Measurements from ENCODE around the gene CGREF1.

Gene CGREF1

GRCh38 chr2:27079233-27080139, 39.4 kb downstream of the CGREF1 start:
- H3K14ac ChIP-seq (ENCODE audit: low read length), result peak overlapping the region; percentile 59
- no peak overlapping the region for H4K8ac ChIP-seq (ENCODE audit: low read depth, low read length)
- DNase-seq (ENCODE audit: low spot score), result no peak
- H3K4me2 ChIP-seq (ENCODE audit: insufficient read depth, low read length, poor library complexity, severe bottlenecking), result no peak overlapping the region
- H3K27ac ChIP-seq (replicated peaks; ENCODE audit: low read length), result no peak overlapping the region
- no peaks in the 10 kb centered on the region for H3K9me3 ChIP-seq (replicated peaks in 1 of 2; ENCODE audit: control insufficient read depth in 2 of 2, insufficient read depth in 1 of 2, low read depth in 1 of 2, low read length in 2 of 2)
- peak overlapping the region; percentile 41 for H3K4ac ChIP-seq (ENCODE audit: low read length)
- no CpG with 5 or more reads among the region's 14 CpGs for WGBS, 2 donors (ENCODE audit: extremely low coverage in 2 of 2, insufficient read length in 2 of 2, insufficient replicate concordance in 1 of 2)
- peak overlapping the region; percentile 3 for H3K23ac ChIP-seq (ENCODE audit: low read depth, low read length, poor library complexity)
- no peak overlapping the region for H3K4me3 ChIP-seq (ENCODE audit: low read length in 2 of 2)
- H3K36me3 ChIP-seq (replicated peaks in 1 of 2; ENCODE audit: control insufficient read depth in 2 of 2, insufficient read depth in 2 of 2, low read length in 2 of 2), result no peaks in the 10 kb centered on the region
- H3K27me3 ChIP-seq (ENCODE audit: control insufficient read depth in 3 of 3, insufficient read depth in 3 of 3, low read depth in 1 of 3, low read length in 3 of 3), result no peaks in the 10 kb centered on the region
- peak overlapping the region; percentile 96 for H2BK15ac ChIP-seq (ENCODE audit: low read length)
- H2BK120ac ChIP-seq (ENCODE audit: low read depth, low read length), result peak overlapping the region; percentile 84
- peaks cover 12 to 50% of the 10 kb centered on the region in 2 donors for H3K4me1 ChIP-seq (ENCODE audit: control insufficient read depth in 2 of 2, insufficient read depth in 1 of 2, low read depth in 1 of 2, low read length in 2 of 2)
- H3K79me1 ChIP-seq (ENCODE audit: low read depth, low read length), result no peaks in the 10 kb centered on the region
- no peak overlapping the region for H3K9ac ChIP-seq (ENCODE audit: low read depth, low read length, poor library complexity)
- peak overlapping the region; percentile 88 for H2AFZ ChIP-seq (ENCODE audit: low read length)
- H2BK5ac ChIP-seq (ENCODE audit: low read length), result peak overlapping the region; percentile 57
- H3K18ac ChIP-seq (ENCODE audit: low read length), result peak overlapping the region; percentile 84
- peak overlapping the region; percentile 71 for H2AK5ac ChIP-seq (ENCODE audit: low read depth, low read length)
- no peak overlapping the region for H4K91ac ChIP-seq (ENCODE audit: low read depth, low read length, poor library complexity)
- peak overlapping the region; percentile 67 for H2BK12ac ChIP-seq (ENCODE audit: low read length)

GRCh38 chr2:27078267-27079194, 40.4 kb downstream of the CGREF1 start, which contains the start of gene EMILIN1:
Gene EMILIN1 (plus strand): TSS chr2:27078615. CDS start chr2:27079066, 451 bp downstream.
- Histone ChIP-seq H4K91ac (ENCODE audit: low read depth, low read length, poor library complexity) (no peak within 1 kb of the TSS), H2BK5ac (ENCODE audit: low read length) (peak within 1 kb of the TSS; percentile 35), H3K9me3 (replicated peaks in 1 of 2; ENCODE audit: control insufficient read depth in 2 of 2, insufficient read depth in 1 of 2, low read depth in 1 of 2, low read length in 2 of 2) (no peaks in the 10 kb centered on the region), H3K27me3 (ENCODE audit: control insufficient read depth in 3 of 3, insufficient read depth in 3 of 3, low read depth in 1 of 3, low read length in 3 of 3) (no peaks in the 10 kb centered on the region), H3K27ac (replicated peaks; ENCODE audit: low read length) (peak within 1 kb of the TSS; percentile 37), H3K4me3 (ENCODE audit: low read length in 2 of 2) (no peak within 1 kb of the TSS), H2BK15ac (ENCODE audit: low read length) (peak within 1 kb of the TSS; percentile 96), H3K23ac (ENCODE audit: low read depth, low read length, poor library complexity) (peak within 1 kb of the TSS; percentile 3), H3K4me2 (ENCODE audit: insufficient read depth, low read length, poor library complexity, severe bottlenecking) (peak within 1 kb of the TSS; percentile 29), H3K79me1 (ENCODE audit: low read depth, low read length) (no peaks in the 10 kb centered on the region), H2BK120ac (ENCODE audit: low read depth, low read length) (peak within 1 kb of the TSS; percentile 84), H3K18ac (ENCODE audit: low read length) (peak within 1 kb of the TSS; percentile 84), H3K9ac (ENCODE audit: low read depth, low read length, poor library complexity) (peak within 1 kb of the TSS; percentile 39), H2AFZ (ENCODE audit: low read length) (peak within 1 kb of the TSS; percentile 88), H3K4me1 (ENCODE audit: control insufficient read depth in 2 of 2, insufficient read depth in 1 of 2, low read depth in 1 of 2, low read length in 2 of 2) (peaks cover 12 to 48% of the 10 kb centered on the region in 2 donors), H2AK5ac (ENCODE audit: low read depth, low read length) (peak within 1 kb of the TSS; percentile 71), H3K14ac (ENCODE audit: low read length) (peak within 1 kb of the TSS; percentile 59), H4K8ac (ENCODE audit: low read depth, low read length) (no peak within 1 kb of the TSS), H3K36me3 (replicated peaks in 1 of 2; ENCODE audit: control insufficient read depth in 2 of 2, insufficient read depth in 2 of 2, low read length in 2 of 2) (no peaks in the 10 kb centered on the region), H2BK12ac (ENCODE audit: low read length) (no peak within 1 kb of the TSS), H3K4ac (ENCODE audit: low read length) (peak within 1 kb of the TSS; percentile 41)
- DNase-seq (ENCODE audit: low spot score), result no peak
- no CpG with 5 or more reads among the region's 41 CpGs for WGBS, 2 donors (ENCODE audit: extremely low coverage in 2 of 2, insufficient read length in 2 of 2, insufficient replicate concordance in 1 of 2)

GRCh38 chr2:27077231-27077630, 41.7 kb downstream of the CGREF1 start:
- H3K4ac ChIP-seq (ENCODE audit: low read length), result no peak overlapping the region
- no peaks in the 10 kb centered on the region for H3K79me1 ChIP-seq (ENCODE audit: low read depth, low read length)
- no peak overlapping the region for H3K9ac ChIP-seq (ENCODE audit: low read depth, low read length, poor library complexity)
- H3K23ac ChIP-seq (ENCODE audit: low read depth, low read length, poor library complexity), result no peak overlapping the region
- H3K27ac ChIP-seq (replicated peaks; ENCODE audit: low read length), result no peak overlapping the region
- H3K4me3 ChIP-seq (ENCODE audit: low read length in 2 of 2), result no peak overlapping the region
- H2BK15ac ChIP-seq (ENCODE audit: low read length), result no peak overlapping the region
- no peak overlapping the region for H2BK120ac ChIP-seq (ENCODE audit: low read depth, low read length)
- H3K9me3 ChIP-seq (replicated peaks in 1 of 2; ENCODE audit: control insufficient read depth in 2 of 2, insufficient read depth in 1 of 2, low read depth in 1 of 2, low read length in 2 of 2), result no peaks in the 10 kb centered on the region
- no peak overlapping the region for H3K4me2 ChIP-seq (ENCODE audit: insufficient read depth, low read length, poor library complexity, severe bottlenecking)
- H3K18ac ChIP-seq (ENCODE audit: low read length), result peak overlapping the region; percentile 3
- no peak overlapping the region for H2BK5ac ChIP-seq (ENCODE audit: low read length)
- WGBS, 2 donors (ENCODE audit: extremely low coverage in 2 of 2, insufficient read length in 2 of 2, insufficient replicate concordance in 1 of 2), result no CpG with 5 or more reads among the region's 7 CpGs
- no peak overlapping the region for H3K14ac ChIP-seq (ENCODE audit: low read length)
- no peak overlapping the region for H4K8ac ChIP-seq (ENCODE audit: low read depth, low read length)
- peaks cover 17 to 54% of the 10 kb centered on the region in 2 donors for H3K4me1 ChIP-seq (ENCODE audit: control insufficient read depth in 2 of 2, insufficient read depth in 1 of 2, low read depth in 1 of 2, low read length in 2 of 2)
- no peaks in the 10 kb centered on the region for H3K27me3 ChIP-seq (ENCODE audit: control insufficient read depth in 3 of 3, insufficient read depth in 3 of 3, low read depth in 1 of 3, low read length in 3 of 3)
- DNase-seq (ENCODE audit: low spot score), result no peak
- peak overlapping the region; percentile 36 for H2AK5ac ChIP-seq (ENCODE audit: low read depth, low read length)
- H4K91ac ChIP-seq (ENCODE audit: low read depth, low read length, poor library complexity), result no peak overlapping the region
- H2BK12ac ChIP-seq (ENCODE audit: low read length), result no peak overlapping the region
- no peak overlapping the region for H2AFZ ChIP-seq (ENCODE audit: low read length)
- no peaks in the 10 kb centered on the region for H3K36me3 ChIP-seq (replicated peaks in 1 of 2; ENCODE audit: control insufficient read depth in 2 of 2, insufficient read depth in 2 of 2, low read length in 2 of 2)

All from neuronal stem cell (in vitro differentiated cells).